SJCRH30 (cell line): ENCODE results near the gene ROR1. TPM values are rescaled to one million over a fixed set of nuclear protein-coding genes. Genes with fewer than 3 reads are reported as not detected.

Experiments used
- DNase-seq, 2 experiments: peaks; one replicate each; pipeline ENCODE4 v3.0.0-alpha.2; 2015 to 2020
- H3K27ac ChIP-seq: fragments of 250-450 bp; sonication (Bioruptor Pico); 2 replicates; pipeline ENCODE4 v1.5.1; 2020; ENCODE audit warnings: mild to moderate bottlenecking, moderate library complexity
- H3K27me3 ChIP-seq: fragments of 250-450 bp; sonication (Bioruptor Pico); 2 replicates; pipeline ENCODE4 v1.5.1; 2020; ENCODE audit warnings: mild to moderate bottlenecking, moderate library complexity
- H3K36me3 ChIP-seq: fragments of 250-450 bp; sonication (Bioruptor Pico); 2 replicates; pipeline ENCODE4 v1.5.1; 2020; ENCODE audit warnings: mild to moderate bottlenecking, moderate library complexity
- H3K4me1 ChIP-seq: fragments of 250-450 bp; sonication (Bioruptor Pico); 2 replicates; pipeline ENCODE4 v1.5.1; 2020; ENCODE audit warnings: mild to moderate bottlenecking, moderate library complexity
- H3K4me3 ChIP-seq: fragments of 250-450 bp; sonication (Bioruptor Pico); 2 replicates; pipeline ENCODE4 v1.5.1; 2020; ENCODE audit warnings: mild to moderate bottlenecking, moderate library complexity
- H3K9me3 ChIP-seq: fragments of 250-450 bp; sonication (Bioruptor Pico); replicated peaks from 2 replicates; pipeline ENCODE4 v1.5.1; 2020; ENCODE audit warnings: mild to moderate bottlenecking, moderate library complexity
- total RNA-seq: library from RNA; depleted of rRNA; stranded (reverse); fragments of >200 nt; shearing (Covaris generic); gene quantifications from 2 replicates; pipeline ENCODE4 v1.2.3, GENCODE V29; 2014

ROR1 gene
- total RNA-seq, 1 experiment from 2014 or later = 5.5 TPM

GRCh38 chr1:64061430-64062104 lies 287.8 kb downstream of the ROR1 start:
- no peak for DNase-seq
- Histone ChIP-seq H3K9me3 (no peaks in the 10 kb centered on the region; the same call in 1 of the 2 replicates), H3K27ac (no peak overlapping the region)

DNA sequence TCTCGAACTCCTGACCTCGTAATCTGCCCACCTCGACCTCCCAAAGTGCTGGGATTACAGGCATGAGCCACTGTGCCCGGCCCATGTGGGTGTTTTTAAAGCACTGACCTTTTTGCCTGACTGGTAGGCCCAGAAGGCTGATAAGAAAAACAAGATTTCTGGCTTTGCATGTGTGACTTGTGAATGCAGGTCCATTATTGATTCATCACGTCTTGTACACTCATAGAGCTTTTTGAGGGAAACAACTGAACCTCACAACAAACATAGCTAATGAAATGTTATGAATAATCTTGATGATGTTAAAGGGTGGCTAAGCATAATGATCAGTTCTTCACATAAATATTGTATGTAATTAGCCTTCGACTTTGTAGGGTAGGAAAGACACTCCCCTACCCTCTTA lies 288.7 kb downstream of the ROR1 start:
- Histone ChIP-seq H3K9me3 (no peaks in the 10 kb centered on the region; the same call in 1 of the 2 replicates), H3K27me3 (no peaks in the 10 kb centered on the region), H3K4me3 (no peak overlapping the region), H3K36me3 (no peaks in the 10 kb centered on the region), H3K4me1 (no peaks in the 10 kb centered on the region), H3K27ac (no peak overlapping the region)
- no peak for DNase-seq

More at GRCh38 chr1:64061430-64062104, 287.8 kb downstream of the ROR1 start:
- Histone ChIP-seq H3K4me3 (no peak overlapping the region), H3K36me3 (no peaks in the 10 kb centered on the region), H3K4me1 (no peaks in the 10 kb centered on the region), H3K27me3 (no peaks in the 10 kb centered on the region)

DNA sequence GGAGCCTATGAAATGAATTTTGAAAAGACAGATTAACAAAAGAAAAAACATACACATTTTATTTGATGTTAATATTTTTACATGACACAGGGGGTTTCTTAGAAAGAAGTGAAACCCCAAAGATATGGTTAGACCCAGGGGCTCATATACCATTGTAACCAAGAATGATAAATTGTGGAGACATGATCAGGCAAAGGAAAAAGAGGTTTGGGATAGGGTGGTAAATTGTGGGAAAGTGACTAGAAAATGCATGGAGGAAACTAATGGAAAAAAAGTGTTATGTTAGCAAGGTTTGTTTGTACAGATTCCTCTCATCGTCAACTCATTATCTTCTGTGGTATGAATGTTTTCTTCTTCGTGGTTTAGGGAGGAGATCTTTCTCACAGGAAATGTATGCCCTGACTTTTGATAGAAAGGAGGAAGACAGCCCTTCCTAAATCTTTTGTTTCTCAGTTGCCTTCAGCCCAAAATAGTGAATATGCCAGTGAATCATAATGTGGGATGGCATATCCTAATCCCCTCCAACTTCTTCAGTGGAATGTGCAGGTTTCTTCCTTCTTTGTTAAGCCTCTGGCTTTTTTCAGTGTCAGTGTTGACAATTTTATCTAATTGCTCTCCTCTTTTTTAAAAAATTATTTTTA lies 289.2 kb downstream of the ROR1 start:
- DNase-seq = no peak
- Histone ChIP-seq H3K4me1 (no peaks in the 10 kb centered on the region), H3K4me3 (no peak overlapping the region), H3K36me3 (no peaks in the 10 kb centered on the region), H3K27me3 (no peaks in the 10 kb centered on the region), H3K27ac (no peak overlapping the region), H3K9me3 (no peaks in the 10 kb centered on the region; the same call in 1 of the 2 replicates)

GRCh38 chr1:64065571-64065970 lies 291.8 kb downstream of the ROR1 start:
- Histone ChIP-seq H3K27me3 (no peaks in the 10 kb centered on the region), H3K4me1 (no peaks in the 10 kb centered on the region), H3K36me3 (no peaks in the 10 kb centered on the region), H3K27ac (no peak overlapping the region), H3K4me3 (no peak overlapping the region), H3K9me3 (no peaks in the 10 kb centered on the region)
- no peak for DNase-seq

GRCh38 chr1:64072089-64072793 lies 298.4 kb downstream of the ROR1 start:
- no peak for DNase-seq
- no peaks in the 10 kb centered on the region for H3K9me3 ChIP-seq
- no peaks in the 10 kb centered on the region for H3K4me1 ChIP-seq
- H3K36me3 ChIP-seq = no peaks in the 10 kb centered on the region
- H3K27ac ChIP-seq = no peak overlapping the region
- no peaks in the 10 kb centered on the region for H3K27me3 ChIP-seq
- no peak overlapping the region for H3K4me3 ChIP-seq

GRCh38 chr1:64073705-64074104 lies 299.9 kb downstream of the ROR1 start:
- DNase-seq = peak; percentile 11 to 20
- no peaks in the 10 kb centered on the region for H3K9me3 ChIP-seq
- H3K27me3 ChIP-seq = no peaks in the 10 kb centered on the region
- H3K27ac ChIP-seq = no peak overlapping the region
- no peaks in the 10 kb centered on the region for H3K36me3 ChIP-seq
- no peak overlapping the region for H3K4me3 ChIP-seq
- H3K4me1 ChIP-seq = no peaks in the 10 kb centered on the region

- Histone ChIP-seq H3K36me3 (no peaks in the 10 kb centered on the region), H3K27me3 (no peaks in the 10 kb centered on the region), H3K9me3 (no peaks in the 10 kb centered on the region), H3K27ac (no peak overlapping the region), H3K4me3 (no peak overlapping the region), H3K4me1 (no peaks in the 10 kb centered on the region)
- DNase-seq = no peak
Observed at GRCh38 chr1:64074767-64075166, 300.9 kb downstream of the ROR1 start.

GRCh38 chr1:64077281-64077940 lies 303.6 kb downstream of the ROR1 start:
- no peaks in the 10 kb centered on the region for H3K36me3 ChIP-seq
- H3K27ac ChIP-seq = no peak overlapping the region
- no peak overlapping the region for H3K4me3 ChIP-seq
- peak; percentile 5 to 37 for DNase-seq
- H3K27me3 ChIP-seq = no peaks in the 10 kb centered on the region
- H3K4me1 ChIP-seq = peaks cover 7% of the 10 kb centered on the region
- no peaks in the 10 kb centered on the region for H3K9me3 ChIP-seq

GRCh38 chr1:64080941-64081562 lies 307.2 kb downstream of the ROR1 start:
- Histone ChIP-seq H3K9me3 (no peaks in the 10 kb centered on the region), H3K4me3 (no peak overlapping the region), H3K27me3 (no peaks in the 10 kb centered on the region), H3K27ac (no peak overlapping the region), H3K4me1 (peaks cover 14% of the 10 kb centered on the region), H3K36me3 (no peaks in the 10 kb centered on the region)
- no peak for DNase-seq

GRCh38 chr1:64082459-64082858 lies 308.6 kb downstream of the ROR1 start:
- Histone ChIP-seq H3K4me1 (peaks cover 19% of the 10 kb centered on the region), H3K27me3 (no peaks in the 10 kb centered on the region), H3K9me3 (no peaks in the 10 kb centered on the region), H3K4me3 (no peak overlapping the region), H3K36me3 (no peaks in the 10 kb centered on the region), H3K27ac (no peak overlapping the region)
- peak; percentile 44 to 55 for DNase-seq

DNA sequence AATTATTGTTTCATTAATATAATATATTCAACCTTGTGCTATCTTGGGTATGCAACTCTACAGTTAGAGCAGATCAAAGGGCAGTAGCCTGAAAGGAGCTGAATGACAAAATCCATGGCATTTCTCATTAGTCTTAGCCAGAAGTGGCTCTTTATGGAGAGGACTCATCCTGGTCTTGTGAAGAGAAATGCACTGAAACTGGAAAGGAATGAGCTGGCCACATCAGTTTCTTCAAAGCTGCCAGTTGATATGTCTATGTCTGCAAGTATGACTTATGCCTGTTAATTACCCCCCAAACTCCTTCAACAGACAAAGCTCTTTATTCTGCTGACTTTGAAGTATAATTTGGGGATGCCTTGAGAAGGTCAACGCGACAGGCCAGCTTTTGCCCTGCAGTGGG lies 310.6 kb downstream of the ROR1 start:
- DNase-seq = no peak
- Histone ChIP-seq H3K27ac (no peak overlapping the region), H3K27me3 (no peaks in the 10 kb centered on the region), H3K9me3 (no peaks in the 10 kb centered on the region), H3K4me3 (no peak overlapping the region), H3K4me1 (peaks cover 26% of the 10 kb centered on the region), H3K36me3 (no peaks in the 10 kb centered on the region)

DNA sequence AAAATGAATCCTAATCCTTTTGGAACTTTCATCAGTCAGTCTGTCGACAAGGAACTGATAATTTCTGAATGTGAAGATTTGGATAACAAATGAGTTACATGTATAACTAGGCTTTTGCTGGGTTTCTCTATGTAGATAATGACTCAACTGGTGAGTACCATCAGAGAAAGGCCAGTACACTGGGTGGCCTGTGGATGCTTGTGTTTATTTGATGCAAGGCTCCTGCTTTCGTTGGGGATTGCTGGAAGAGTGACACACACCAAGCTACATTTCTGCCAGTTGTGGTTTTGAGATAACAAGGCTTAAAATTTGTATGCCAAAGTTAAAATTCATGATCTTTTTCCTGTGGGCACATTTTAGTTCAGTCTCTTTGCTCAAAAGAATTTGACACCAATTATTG lies 314.0 kb downstream of the ROR1 start:
- peak in 1 of 2 experiments; percentile 18 for DNase-seq
- Histone ChIP-seq H3K4me3 (no peak overlapping the region), H3K27me3 (no peaks in the 10 kb centered on the region), H3K9me3 (no peaks in the 10 kb centered on the region), H3K27ac (no peak overlapping the region), H3K4me1 (peaks cover 35% of the 10 kb centered on the region), H3K36me3 (no peaks in the 10 kb centered on the region)

GRCh38 chr1:64090436-64090835 lies 316.6 kb downstream of the ROR1 start:
- Histone ChIP-seq H3K4me3 (no peak overlapping the region), H3K27me3 (no peaks in the 10 kb centered on the region), H3K36me3 (no peaks in the 10 kb centered on the region), H3K9me3 (no peaks in the 10 kb centered on the region), H3K4me1 (peaks cover 40% of the 10 kb centered on the region), H3K27ac (no peak overlapping the region)
- no peak for DNase-seq

- Histone ChIP-seq H3K4me3 (peak overlapping the region; percentile 2; the same call in 1 of the 2 replicates), H3K9me3 (no peaks in the 10 kb centered on the region), H3K27me3 (no peaks in the 10 kb centered on the region), H3K36me3 (no peaks in the 10 kb centered on the region), H3K27ac (peak overlapping the region; percentile 51), H3K4me1 (peaks cover 34% of the 10 kb centered on the region)
- peak; percentile 54 to 75 for DNase-seq
Observed at GRCh38 chr1:64092851-64093371, 319.1 kb downstream of the ROR1 start.
